K562 (cell line): ENCODE measurements around the gene MLYCD. TPM values are rescaled to one million over a fixed set of nuclear protein-coding genes. Genes with fewer than 3 reads are reported as not detected.

ENCODE experiments used
- ATAC-seq: fragments of 200-7000 bp; cut with Tn5 transposase; 3 replicates; pipeline ENCODE4 v1.9.1; 2020; ENCODE audit warnings: moderate library complexity
- BruUV-seq: library from RNA; stranded (reverse); fragments of 400-500 nt; replicated peaks from 2 replicates; lab custom pipeline; 2021; lab: Mats Ljungman, UMichigan
- CTCF ChIA-PET: fragments of 300-600 bp; formaldehyde crosslinking; extraction: SDS; loops from one replicate; lab custom pipeline; 2021; ENCODE audit warnings: low intra/inter-chr PET ratio; lab: Yijun Ruan, JAX
- POLR2A ChIA-PET: fragments of 300-600, 350-650 bp; sonication (Branson Sonifier 250); formaldehyde crosslinking; extraction: SDS; loops from one replicate; lab custom pipeline; 2021; ENCODE audit warnings: antibody characterized with exemption, inconsistent platforms; lab: Yijun Ruan, JAX
- DNase-seq, 4 experiments: peaks; one replicate each; pipeline versions ENCODE4 v3.0.0 to v3.0.0-alpha.2; 2011 to 2018; ENCODE audit warnings: low spot score in 3 of 4, mixed read lengths in 3 of 4; ENCODE audit errors: extremely low read depth in 1 of 4
- FAIRE-seq: peaks from 2 replicates; lab custom pipeline; 2011; peaks lifted over from hg19 to GRCh38; lab: Jason Lieb, UNC
- H2AFZ ChIP-seq: 2 replicates; pipeline ENCODE4 v1.6.0; 2011; ENCODE audit warnings: low read depth, low read length, control low read depth, inconsistent platforms
- H3K27ac ChIP-seq: fragments of 200-600 bp; 3 replicates; pipeline ENCODE4 v1.8.0; 2011; ENCODE audit warnings: low read depth, mild to moderate bottlenecking, control low read depth, inconsistent platforms, low read length, moderate library complexity, mixed read lengths; ENCODE audit errors: extremely low read depth
- H3K27me3 ChIP-seq, 2 experiments: fragments of 300-600 bp in 1 of 2; 2 replicates in 1 of 2; 3 replicates in 1 of 2; pipeline versions ENCODE4 v1.6.0 to v1.8.0; 2011; ENCODE audit warnings: inconsistent platforms in 2 of 2, low read length in 2 of 2, mild to moderate bottlenecking in 1 of 2, mixed read lengths in 1 of 2, moderate library complexity in 1 of 2; ENCODE audit not compliant: control insufficient read depth in 2 of 2, insufficient read depth in 2 of 2
- H3K36me3 ChIP-seq: fragments of 300-600 bp; 3 replicates; pipeline ENCODE4 v1.8.0; 2011; ENCODE audit warnings: mild to moderate bottlenecking, low read length, inconsistent platforms; ENCODE audit not compliant: control insufficient read depth, insufficient read depth
- H3K4me1 ChIP-seq, 2 experiments: fragments of 200-600 bp in 1 of 2; replicated peaks in 1 of 2; 2 replicates in 1 of 2; 3 replicates in 1 of 2; pipeline versions ENCODE4 v1.5.1 to v1.8.0; 2011; ENCODE audit warnings: inconsistent platforms in 2 of 2, low read length in 2 of 2, mild to moderate bottlenecking in 1 of 2, mixed read lengths in 1 of 2, moderate library complexity in 1 of 2; ENCODE audit not compliant: control insufficient read depth in 2 of 2, insufficient read depth in 2 of 2
- H3K4me2 ChIP-seq: 2 replicates; pipeline ENCODE4 v1.6.1; 2011; ENCODE audit warnings: low read length, control low read depth, inconsistent platforms, mixed read lengths; ENCODE audit not compliant: insufficient read depth
- H3K4me3 ChIP-seq: fragments of 200-600 bp; sonication (generic), shearing (Covaris generic); 2 replicates; pipeline ENCODE4 v1.5.1; 2016; ENCODE audit warnings: control low read depth, inconsistent platforms
- H3K79me2 ChIP-seq: fragments of 200-600 bp; 3 replicates; pipeline ENCODE4 v1.8.0; 2011; ENCODE audit warnings: low read length, inconsistent platforms; ENCODE audit not compliant: control insufficient read depth, insufficient read depth
- H3K9ac ChIP-seq, 2 experiments: 2 replicates each; pipeline versions ENCODE4 v1.6.0 to v1.6.1; 2011; ENCODE audit warnings: low read depth in 2 of 2, low read length in 2 of 2, control low read depth in 1 of 2, inconsistent platforms in 1 of 2, mild to moderate bottlenecking in 1 of 2, mixed read lengths in 1 of 2; ENCODE audit not compliant: insufficient read depth in 1 of 2
- H3K9me1 ChIP-seq: one replicate; pipeline ENCODE4 v1.6.0; 2011; ENCODE audit warnings: inconsistent platforms, mild to moderate bottlenecking, low read length, moderate library complexity; ENCODE audit not compliant: control insufficient read depth, insufficient read depth
- H3K9me3 ChIP-seq: replicated peaks from 2 replicates; pipeline ENCODE4 v1.5.1; 2011; ENCODE audit warnings: low read depth, low read length, inconsistent platforms; ENCODE audit not compliant: control insufficient read depth, insufficient read depth
- H4K20me1 ChIP-seq: replicated peaks from 2 replicates; pipeline ENCODE4 v1.6.1; 2011; ENCODE audit warnings: low read length, inconsistent platforms, mixed read lengths; ENCODE audit not compliant: control insufficient read depth, insufficient read depth
- WGBS: fragments of 100-300 bp; shearing (Covaris generic); methylation state at CpG from one replicate; pipeline ENCODE4 v1.1.6; 2016; ENCODE audit warnings: low coverage, mixed read lengths; ENCODE audit not compliant: insufficient coverage; ENCODE audit errors: missing lambda C conversion rate; 5-methylcytosine and 5-hydroxymethylcytosine counted together
- in situ Hi-C: fragments of 300-500 bp; cut with MboI; formaldehyde crosslinking; loops from 4 replicates; pipeline ENCODE4 v1.15.0; 2018; ENCODE audit warnings: inconsistent platforms, mixed read lengths
- intact Hi-C: fragments of 100-400 bp; cut with micrococcal nuclease; formaldehyde crosslinking; loops from 2 replicates; pipeline ENCODE4 v1.14.2; 2022
- polyA plus RNA-seq, 8 experiments: library from polyadenylated mRNA; depleted of rRNA in 4 of 8; stranded (reverse) in 5 of 8; unstranded in 3 of 8; fragments of >200 nt; fragmentation: Nextera tagmentation in 2 of 8; fragmentation: Illumina TruSeq in 1 of 8; extraction: Ambion mirVana in 2 of 8; extraction: Trizol in 1 of 8; gene quantifications; 2 replicates each; pipeline versions ENCODE4 v1.2.1 to v1.2.3, GENCODE V29; 2011 to 2014; ENCODE audit warnings: inconsistent platforms in 1 of 8, missing spikeins in 1 of 8
- total RNA-seq, 7 experiments: library from RNA; depleted of rRNA in 6 of 7; stranded (reverse); fragments of >200 nt in 6 of 7; fragmentation: Illumina TruSeq in 2 of 7; extraction: Trizol in 2 of 7; gene quantifications; 2 replicates each; pipeline versions ENCODE4 v1.2.1 to v1.2.3, GENCODE V29; 2011 to 2021; ENCODE audit warnings: low replicate concordance in 1 of 7
- TF ChIP-seq, protein P1 (sequence below): IDR thresholded peaks from 2 replicates; pipeline ENCODE4 v1.6.1; 2011; ENCODE audit not compliant: insufficient read length; ENCODE audit errors: extremely low read depth
- TF ChIP-seq, protein P2 (sequence below): fragments of 450-650 bp; IDR thresholded peaks from 2 replicates; pipeline ENCODE4 v1.6.1; 2016

MLYCD gene
- total and polyA plus RNA-seq, 9 of the 15 experiments (the other 6 are each of a cell fraction or from before 2014, with no cell fraction given): 0.15 to 2.0 (median 1.0) TPM

- Histone ChIP-seq H3K9me3 (no peaks in the 10 kb centered on the region), H3K9ac (no peak overlapping the region), H4K20me1 (no peaks in the 10 kb centered on the region; the same call in 1 of the 2 replicates), H2AFZ (no peak overlapping the region), H3K79me2 (no peaks in the 10 kb centered on the region), H3K9me1 (no peaks in the 10 kb centered on the region), H3K4me2 (no peak overlapping the region), H3K4me1 (peaks cover 0 to 24% of the 10 kb centered on the region in 2 experiments; a peak in 1 of 5 replicates), H3K27me3 (no peaks in the 10 kb centered on the region), H3K27ac (no peak overlapping the region), H3K36me3 (peaks cover 5% of the 10 kb centered on the region; the same call in 1 of the 3 replicates), H3K4me3 (no peak overlapping the region)
- FAIRE-seq (peak; percentile 42), DNase-seq (no peak), ATAC-seq (no peak)
- BruUV-seq: no TSS peak
- CTCF ChIA-PET: interaction anchor here (1.1 kb wide), 1 partner anchor 102 kb away, joined by 3 read pairs; no protein-coding TSS in a partner anchor
- WGBS: 68% methylated on average over 21 of the region's 22 CpGs
- in situ Hi-C loops (no loop called here), intact Hi-C loops (no loop called here)
- POLR2A ChIA-PET: interaction anchor here (0.6 to 3.7 kb wide), 3 partner anchors 9 to 267 kb away, joined by 3 to 22 read pairs (median 4); partner anchors contain the start of gene OSGIN1
- TF ChIP-seq, protein P1, sequence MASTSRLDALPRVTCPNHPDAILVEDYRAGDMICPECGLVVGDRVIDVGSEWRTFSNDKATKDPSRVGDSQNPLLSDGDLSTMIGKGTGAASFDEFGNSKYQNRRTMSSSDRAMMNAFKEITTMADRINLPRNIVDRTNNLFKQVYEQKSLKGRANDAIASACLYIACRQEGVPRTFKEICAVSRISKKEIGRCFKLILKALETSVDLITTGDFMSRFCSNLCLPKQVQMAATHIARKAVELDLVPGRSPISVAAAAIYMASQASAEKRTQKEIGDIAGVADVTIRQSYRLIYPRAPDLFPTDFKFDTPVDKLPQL: no peak
- TF ChIP-seq, protein P2, sequence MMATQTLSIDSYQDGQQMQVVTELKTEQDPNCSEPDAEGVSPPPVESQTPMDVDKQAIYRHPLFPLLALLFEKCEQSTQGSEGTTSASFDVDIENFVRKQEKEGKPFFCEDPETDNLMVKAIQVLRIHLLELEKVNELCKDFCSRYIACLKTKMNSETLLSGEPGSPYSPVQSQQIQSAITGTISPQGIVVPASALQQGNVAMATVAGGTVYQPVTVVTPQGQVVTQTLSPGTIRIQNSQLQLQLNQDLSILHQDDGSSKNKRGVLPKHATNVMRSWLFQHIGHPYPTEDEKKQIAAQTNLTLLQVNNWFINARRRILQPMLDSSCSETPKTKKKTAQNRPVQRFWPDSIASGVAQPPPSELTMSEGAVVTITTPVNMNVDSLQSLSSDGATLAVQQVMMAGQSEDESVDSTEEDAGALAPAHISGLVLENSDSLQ: peak; percentile 40; the same call in 1 of the 2 replicates
These were observed 64.6 kb downstream of the MLYCD start for GRCh38 chr16:83963277-83964119.
